Endothelial cell of umbilical vein (primary cell): ENCODE measurements around the gene SEC61G.

ENCODE experiments used
- CTCF ChIP-seq, 2 donors: IDR thresholded peaks; 1 replicate in 1 of 2; 2 replicates in 1 of 2; pipeline ENCODE4 v1.5.1; 2011; ENCODE audit warnings: low read length in 2 of 2, mild to moderate bottlenecking in 2 of 2, moderate library complexity in 2 of 2, control low read depth in 1 of 2, inconsistent platforms in 1 of 2, low read depth in 1 of 2; ENCODE audit not compliant: insufficient read depth in 1 of 2; ENCODE audit errors: extremely low read depth in 1 of 2
- GATA2 ChIP-seq: IDR thresholded peaks from 2 replicates; pipeline ENCODE4 v1.7.0; 2011; ENCODE audit warnings: low read depth, mild to moderate bottlenecking, moderate library complexity, mixed read lengths, low read length; ENCODE audit not compliant: insufficient read length, insufficient read depth
- MYC ChIP-seq: IDR thresholded peaks from one replicate; pipeline ENCODE4 v1.6.1; 2011; ENCODE audit warnings: mild to moderate bottlenecking, low read depth, low read length
- POLR2A ChIP-seq: IDR thresholded peaks from 2 replicates; pipeline ENCODE4 v1.6.1; 2012; ENCODE audit warnings: low read depth, mild to moderate bottlenecking, control low read depth, low read length
- POLR2AphosphoS5 ChIP-seq: IDR thresholded peaks from 2 replicates; pipeline ENCODE4 v1.6.1; 2012; ENCODE audit warnings: low read depth, mild to moderate bottlenecking, control low read depth, low read length, moderate library complexity; ENCODE audit not compliant: insufficient read depth

GRCh38 chr7:54783952-54784351, 24.9 kb upstream of the SEC61G start:
- TF ChIP-seq MYC = no peak
- TF ChIP-seq CTCF (IDR thresholded peaks at IDR 0.05; ENCODE audit: extremely low read depth in 1 of 2, insufficient read depth in 1 of 2, low read depth in 1 of 2, low read length in 2 of 2) = no peak
- no peak for TF ChIP-seq POLR2A
- TF ChIP-seq POLR2AphosphoS5 = no peak
- no peak for TF ChIP-seq GATA2
